ENCODE measurements around the gene RFLNA. TPM values are rescaled to one million over a fixed set of nuclear protein-coding genes. Genes with fewer than 3 reads are reported as not detected.

Gene RFLNA
- total RNA-seq, 1 donor from 2014 or later = 0.69 TPM

GRCh38 chr12:124347335-124347734, 52.4 kb downstream of the RFLNA start:
- no peak for TF ChIP-seq CTCF (conservative IDR thresholded peaks at IDR 0.05; ENCODE audit: low read depth, low read length)
- H3K4me3 ChIP-seq (ENCODE audit: low read depth, low read length) = no peak overlapping the region
- DNase-seq (ENCODE audit: low read depth) = no peak

- H3K4me3 ChIP-seq (ENCODE audit: low read depth, low read length) = no peak overlapping the region
- TF ChIP-seq CTCF (conservative IDR thresholded peaks at IDR 0.05; ENCODE audit: low read depth, low read length) = peak; percentile 52
- DNase-seq (ENCODE audit: low read depth) = no peak
Measured at GRCh38 chr12:124347805-124348658, 53.1 kb downstream of the RFLNA start.

- H3K4me3 ChIP-seq (ENCODE audit: low read depth, low read length) = no peak overlapping the region
- no peak for DNase-seq (ENCODE audit: low read depth)
- TF ChIP-seq CTCF (conservative IDR thresholded peaks at IDR 0.05; ENCODE audit: low read depth, low read length) = no peak
Measured at GRCh38 chr12:124348659-124349380, 53.9 kb downstream of the RFLNA start.

GRCh38 chr12:124350491-124350890, 55.6 kb downstream of the RFLNA start:
- DNase-seq (ENCODE audit: low read depth) = no peak
- no peak overlapping the region for H3K4me3 ChIP-seq (ENCODE audit: low read depth, low read length)
- no peak for TF ChIP-seq CTCF (conservative IDR thresholded peaks at IDR 0.05; ENCODE audit: low read depth, low read length)

- TF ChIP-seq CTCF (conservative IDR thresholded peaks at IDR 0.05; ENCODE audit: low read depth, low read length) = no peak
- H3K4me3 ChIP-seq (ENCODE audit: low read depth, low read length) = no peak overlapping the region
- DNase-seq (ENCODE audit: low read depth) = no peak
Measured at GRCh38 chr12:124351422-124351821, 56.5 kb downstream of the RFLNA start.

GRCh38 chr12:124352257-124352656, 57.4 kb downstream of the RFLNA start:
- no peak for TF ChIP-seq CTCF (conservative IDR thresholded peaks at IDR 0.05; ENCODE audit: low read depth, low read length)
- H3K4me3 ChIP-seq (ENCODE audit: low read depth, low read length) = no peak overlapping the region
- no peak for DNase-seq (ENCODE audit: low read depth)
